Measurements from ENCODE around the gene SH3TC1. TPM values are rescaled to one million over a fixed set of nuclear protein-coding genes. Genes with fewer than 3 reads are reported as not detected.
A peak's percentile ranks its signal among the peaks of the same experiment; 100 is the strongest.

The SH3TC1 gene
- polyA plus RNA-seq, 2 of the 4 experiments (the other 2 are of a cell fraction): 2.8 to 7.4 TPM

DNA sequence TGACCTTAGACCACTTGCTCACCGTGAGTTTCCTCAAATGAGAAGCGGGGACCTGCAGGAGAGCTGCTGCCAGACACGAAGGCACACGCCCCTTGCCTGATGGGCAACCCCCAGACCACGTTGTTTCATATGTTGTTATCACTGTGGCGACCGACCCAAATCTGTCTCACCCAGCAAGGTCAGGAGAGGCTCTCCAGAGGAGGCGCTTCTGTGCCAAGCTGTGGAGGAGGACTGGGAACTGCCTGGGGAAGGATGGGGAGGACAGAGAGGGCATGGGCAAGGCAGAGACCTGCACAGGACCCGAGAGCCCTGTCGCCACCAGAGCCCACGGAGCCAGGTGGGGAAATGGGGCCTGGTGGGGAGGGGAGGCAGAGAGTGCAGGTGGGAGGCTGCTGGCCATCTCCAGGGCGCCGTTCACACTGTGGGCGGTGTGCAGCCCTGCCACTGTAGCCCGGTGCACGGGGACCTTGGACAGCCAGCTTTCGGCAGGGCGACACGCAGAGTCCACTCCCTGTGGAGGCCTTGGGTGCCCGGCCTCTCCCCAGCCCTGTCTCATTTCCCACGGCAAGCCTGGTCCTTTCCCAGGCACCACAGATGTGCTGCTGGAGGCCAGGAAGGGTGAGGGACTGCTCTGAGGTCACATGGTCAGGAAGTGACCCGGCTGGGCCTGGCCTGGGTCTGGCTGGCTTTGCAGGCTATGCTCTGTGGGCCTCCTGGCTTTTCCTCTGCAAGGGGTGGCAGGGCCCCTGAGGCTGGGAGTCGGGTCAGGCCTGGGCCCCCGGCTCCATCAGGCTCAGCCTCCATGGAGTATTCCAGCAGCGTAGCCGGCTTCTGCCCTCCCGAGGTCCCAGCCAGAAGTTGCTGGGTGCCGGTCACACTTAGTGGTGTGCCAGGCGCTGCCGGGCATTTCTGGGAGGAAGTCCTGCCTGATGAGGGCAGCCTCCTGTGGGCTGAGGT, 73.7 kb downstream of the SH3TC1 start:
- Histone ChIP-seq H3K9me3 (no peaks in the 10 kb centered on the region), H3K4me1 (peaks cover 19% of the 10 kb centered on the region), H3K4me2 (no peak overlapping the region), H3K27ac (peak overlapping the region in 1 of 2 experiments; percentile 41; a peak in 1 of 6 replicates), H3K4me3 (no peak overlapping the region)
- no peak for DNase-seq (ENCODE audit: low read depth in 1 of 2, low spot score in 1 of 2)
- TF ChIP-seq, protein P1, sequence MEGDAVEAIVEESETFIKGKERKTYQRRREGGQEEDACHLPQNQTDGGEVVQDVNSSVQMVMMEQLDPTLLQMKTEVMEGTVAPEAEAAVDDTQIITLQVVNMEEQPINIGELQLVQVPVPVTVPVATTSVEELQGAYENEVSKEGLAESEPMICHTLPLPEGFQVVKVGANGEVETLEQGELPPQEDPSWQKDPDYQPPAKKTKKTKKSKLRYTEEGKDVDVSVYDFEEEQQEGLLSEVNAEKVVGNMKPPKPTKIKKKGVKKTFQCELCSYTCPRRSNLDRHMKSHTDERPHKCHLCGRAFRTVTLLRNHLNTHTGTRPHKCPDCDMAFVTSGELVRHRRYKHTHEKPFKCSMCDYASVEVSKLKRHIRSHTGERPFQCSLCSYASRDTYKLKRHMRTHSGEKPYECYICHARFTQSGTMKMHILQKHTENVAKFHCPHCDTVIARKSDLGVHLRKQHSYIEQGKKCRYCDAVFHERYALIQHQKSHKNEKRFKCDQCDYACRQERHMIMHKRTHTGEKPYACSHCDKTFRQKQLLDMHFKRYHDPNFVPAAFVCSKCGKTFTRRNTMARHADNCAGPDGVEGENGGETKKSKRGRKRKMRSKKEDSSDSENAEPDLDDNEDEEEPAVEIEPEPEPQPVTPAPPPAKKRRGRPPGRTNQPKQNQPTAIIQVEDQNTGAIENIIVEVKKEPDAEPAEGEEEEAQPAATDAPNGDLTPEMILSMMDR (IDR thresholded peaks at IDR 0.05): no peak
- TF ChIP-seq RFX5 (IDR thresholded peaks at IDR 0.05) (no peak), CBX8 (IDR thresholded peaks at IDR 0.05) (no peak), FOSL2 (IDR thresholded peaks at IDR 0.05) (no peak), FOSL2 (CRISPR knock-in tag; IDR thresholded peaks at IDR 0.05) (no peak), GATA3 (IDR thresholded peaks at IDR 0.05; ENCODE audit: borderline replicate concordance) (no peak), MAZ (IDR thresholded peaks at IDR 0.05; ENCODE audit: borderline replicate concordance, low read depth, low read length) (no peak), TFCP2L1 (CRISPR knock-in tag; IDR thresholded peaks at IDR 0.05) (no peak), EP300 (IDR thresholded peaks at IDR 0.05) (no peak), ESRRA (IDR thresholded peaks at IDR 0.05; ENCODE audit: borderline replicate concordance, low read length) (no peak), RAD21 (conservative IDR thresholded peaks at IDR 0.05 in 1 of 2, IDR thresholded peaks at IDR 0.05 in 1 of 2) (no peak)
- ATAC-seq: peak in 1 of 2 experiments; percentile 7; a peak in 2 of 6 replicates
- ChIA-PET CTCF (interaction anchor here (0.6 to 2.1 kb wide), 4 partner anchors 8 to 131 kb away, joined by 4 to 7 read pairs (median 4); no protein-coding TSS in a partner anchor), POLR2A (no interaction called here)
- 87% methylated on average over 8 of the region's 30 CpGs for WGBS (ENCODE audit: missing lambda C conversion rate)
- FAIRE-seq: no peak

DNA sequence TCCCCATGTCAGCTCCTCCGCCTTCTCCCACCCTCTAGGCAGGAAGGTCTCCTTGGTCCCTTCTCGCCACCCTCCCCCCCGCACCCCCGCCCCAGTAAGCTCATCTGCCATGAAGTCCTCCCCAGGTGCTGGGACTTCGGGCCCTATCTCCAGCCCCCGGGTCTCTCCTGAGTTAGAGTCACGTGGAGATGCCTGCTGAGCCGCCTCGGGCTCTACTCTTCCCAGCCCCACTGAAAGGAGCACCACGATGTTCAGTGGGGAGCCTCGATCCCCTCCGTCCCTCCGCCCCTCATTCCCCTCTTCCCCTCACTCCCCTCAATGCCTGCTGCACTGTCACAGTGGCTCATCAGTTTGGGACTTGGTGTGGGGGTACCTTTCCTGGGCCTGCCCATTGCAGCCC, 74.4 kb downstream of the SH3TC1 start:
- H3K4me2 ChIP-seq: no peak overlapping the region
- FAIRE-seq (no peak), ATAC-seq (no peak), DNase-seq (ENCODE audit: low read depth in 1 of 2, low spot score in 1 of 2) (no peak)
- CTCF ChIA-PET: interaction anchor here (3.0 kb wide), 1 partner anchor 129 kb away, joined by 8 read pairs; no protein-coding TSS in a partner anchor
- no peak overlapping the region for H3K4me3 ChIP-seq
- WGBS (ENCODE audit: missing lambda C conversion rate): 93% methylated on average over 8 of the region's 13 CpGs
- 0 out of 6 replicates have a peak overlapping the region, but pooled peaks of 1 of the 2 experiments have one; percentile 41 for H3K27ac ChIP-seq
- H3K9me3 ChIP-seq: no peaks in the 10 kb centered on the region
- POLR2A ChIA-PET: no interaction called here
- peaks cover 26% of the 10 kb centered on the region for H3K4me1 ChIP-seq
- no peak for TF ChIP-seq ZNF302 (CRISPR knock-in tag; IDR thresholded peaks at IDR 0.05)
- no peak for TF ChIP-seq SREBF2 (IDR thresholded peaks at IDR 0.05)
- TF ChIP-seq, protein P2, sequence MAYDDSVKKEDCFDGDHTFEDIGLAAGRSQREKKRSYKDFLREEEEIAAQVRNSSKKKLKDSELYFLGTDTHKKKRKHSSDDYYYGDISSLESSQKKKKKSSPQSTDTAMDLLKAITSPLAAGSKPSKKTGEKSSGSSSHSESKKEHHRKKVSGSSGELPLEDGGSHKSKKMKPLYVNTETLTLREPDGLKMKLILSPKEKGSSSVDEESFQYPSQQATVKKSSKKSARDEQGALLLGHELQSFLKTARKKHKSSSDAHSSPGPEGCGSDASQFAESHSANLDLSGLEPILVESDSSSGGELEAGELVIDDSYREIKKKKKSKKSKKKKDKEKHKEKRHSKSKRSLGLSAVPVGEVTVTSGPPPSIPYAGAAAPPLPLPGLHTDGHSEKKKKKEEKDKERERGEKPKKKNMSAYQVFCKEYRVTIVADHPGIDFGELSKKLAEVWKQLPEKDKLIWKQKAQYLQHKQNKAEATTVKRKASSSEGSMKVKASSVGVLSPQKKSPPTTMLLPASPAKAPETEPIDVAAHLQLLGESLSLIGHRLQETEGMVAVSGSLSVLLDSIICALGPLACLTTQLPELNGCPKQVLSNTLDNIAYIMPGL (CRISPR knock-in tag; IDR thresholded peaks at IDR 0.05; ENCODE audit: borderline replicate concordance): no peak
- no peak for TF ChIP-seq JUNB (IDR thresholded peaks at IDR 0.05)
- TF ChIP-seq HOXB13 (CRISPR knock-in tag; IDR thresholded peaks at IDR 0.05; ENCODE audit: low read depth): no peak
- TF ChIP-seq HOXB5 (CRISPR knock-in tag; IDR thresholded peaks at IDR 0.05): no peak

DNA sequence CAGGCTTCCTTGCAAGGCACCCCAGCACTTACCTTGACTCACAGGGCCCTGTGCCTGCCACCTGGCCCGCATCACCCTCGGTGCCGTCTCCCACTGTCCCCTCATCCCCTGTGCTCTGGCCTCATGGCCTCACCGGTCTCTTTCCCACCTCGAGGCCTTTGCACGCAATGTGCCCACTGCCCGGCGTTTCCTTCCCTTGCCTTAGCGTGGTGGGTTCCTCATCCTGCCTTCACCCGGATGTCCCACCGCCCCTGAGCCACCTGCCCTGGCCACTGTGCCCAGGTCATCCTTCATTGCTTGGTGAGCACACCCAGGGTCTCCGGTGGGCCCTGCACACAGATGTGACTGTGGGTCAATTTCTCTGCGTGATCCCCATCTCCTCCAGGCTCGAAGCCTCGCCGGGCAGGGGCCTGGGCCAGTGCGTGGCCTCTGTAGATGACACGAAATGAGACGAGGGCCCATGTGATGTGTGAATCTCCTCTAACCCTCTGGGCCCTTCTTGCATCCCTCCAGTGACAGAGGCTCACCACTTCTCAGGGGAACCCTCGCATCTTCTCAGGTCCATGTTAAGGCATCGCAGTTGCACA, 75.1 kb downstream of the SH3TC1 start:
- no peak for TF ChIP-seq POLR2A (IDR thresholded peaks at IDR 0.05; ENCODE audit: low read length)
- TF ChIP-seq CHD4 (IDR thresholded peaks at IDR 0.05; ENCODE audit: borderline replicate concordance): no peak
- TF ChIP-seq, protein P3, sequence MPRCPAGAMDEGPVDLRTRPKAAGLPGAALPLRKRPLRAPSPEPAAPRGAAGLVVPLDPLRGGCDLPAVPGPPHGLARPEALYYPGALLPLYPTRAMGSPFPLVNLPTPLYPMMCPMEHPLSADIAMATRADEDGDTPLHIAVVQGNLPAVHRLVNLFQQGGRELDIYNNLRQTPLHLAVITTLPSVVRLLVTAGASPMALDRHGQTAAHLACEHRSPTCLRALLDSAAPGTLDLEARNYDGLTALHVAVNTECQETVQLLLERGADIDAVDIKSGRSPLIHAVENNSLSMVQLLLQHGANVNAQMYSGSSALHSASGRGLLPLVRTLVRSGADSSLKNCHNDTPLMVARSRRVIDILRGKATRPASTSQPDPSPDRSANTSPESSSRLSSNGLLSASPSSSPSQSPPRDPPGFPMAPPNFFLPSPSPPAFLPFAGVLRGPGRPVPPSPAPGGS (IDR thresholded peaks at IDR 0.05): no peak
- TF ChIP-seq HOXB5 (CRISPR knock-in tag; IDR thresholded peaks at IDR 0.05): no peak
- CTCF ChIA-PET: interaction anchor here (3.0 kb wide), 1 partner anchor 129 kb away, joined by 8 read pairs; no protein-coding TSS in a partner anchor
- Histone ChIP-seq H3K9me3 (no peaks in the 10 kb centered on the region), H3K4me2 (no peak overlapping the region), H3K4me3 (no peak overlapping the region), H3K27ac (no peak overlapping the region), H3K4me1 (peaks cover 32% of the 10 kb centered on the region)
- ATAC-seq (no peak), FAIRE-seq (no peak), DNase-seq (ENCODE audit: low read depth in 1 of 2, low spot score in 1 of 2) (no peak)
- WGBS (ENCODE audit: missing lambda C conversion rate): 86% methylated on average over 17 of the region's 21 CpGs
- POLR2A ChIA-PET: no interaction called here
